DMS153 treated with DMSO at 0.1 percent for 48 hours (cell line): Measurements from ENCODE around the gene CARD11.

ENCODE experiments used
- DNase-seq: peaks from one replicate; lab custom pipeline; 2025; ENCODE audit not compliant: unreplicated experiment; lab: John Stamatoyannopoulos, UW

CARD11 gene

DNA sequence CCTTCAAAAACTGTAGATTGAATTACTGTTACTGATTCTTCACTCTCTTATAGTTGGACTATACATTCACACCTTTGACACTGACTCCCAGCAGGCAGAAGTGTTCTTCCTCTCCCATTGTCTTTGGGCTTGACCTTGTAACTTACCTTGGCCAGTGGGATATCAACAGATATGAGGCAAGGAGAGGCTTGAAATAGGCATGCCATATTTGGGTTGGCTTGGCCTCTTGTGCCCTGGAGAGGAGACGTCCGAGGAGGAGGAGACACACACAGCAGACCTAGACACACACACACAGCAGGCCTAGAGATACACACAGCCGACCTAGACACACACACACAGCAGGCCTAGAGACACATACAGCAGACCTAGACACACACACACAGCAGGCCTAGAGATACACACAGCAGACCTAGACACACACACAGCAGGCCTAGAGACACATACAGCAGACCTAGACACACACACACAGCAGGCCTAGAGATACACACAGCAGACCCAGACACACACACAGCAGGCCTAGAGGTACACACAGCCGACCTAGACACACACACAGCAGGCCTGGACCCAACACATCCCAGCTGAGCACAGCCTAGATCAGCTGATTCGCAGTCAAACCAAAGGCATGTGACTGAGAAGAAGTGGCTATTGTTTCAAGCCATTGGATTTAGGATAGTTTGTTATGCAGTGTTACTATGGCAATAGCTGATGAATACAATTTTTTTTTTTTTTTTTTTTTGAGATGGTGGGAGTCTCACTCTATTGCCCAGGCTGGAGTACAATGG lies 187.1 kb downstream of the CARD11 start:
- DNase-seq: no peak
